ENCODE measurements around the gene S100A8.
A peak's percentile ranks its signal among the peaks of the same experiment; 100 is the strongest.

Gene S100A8

DNA sequence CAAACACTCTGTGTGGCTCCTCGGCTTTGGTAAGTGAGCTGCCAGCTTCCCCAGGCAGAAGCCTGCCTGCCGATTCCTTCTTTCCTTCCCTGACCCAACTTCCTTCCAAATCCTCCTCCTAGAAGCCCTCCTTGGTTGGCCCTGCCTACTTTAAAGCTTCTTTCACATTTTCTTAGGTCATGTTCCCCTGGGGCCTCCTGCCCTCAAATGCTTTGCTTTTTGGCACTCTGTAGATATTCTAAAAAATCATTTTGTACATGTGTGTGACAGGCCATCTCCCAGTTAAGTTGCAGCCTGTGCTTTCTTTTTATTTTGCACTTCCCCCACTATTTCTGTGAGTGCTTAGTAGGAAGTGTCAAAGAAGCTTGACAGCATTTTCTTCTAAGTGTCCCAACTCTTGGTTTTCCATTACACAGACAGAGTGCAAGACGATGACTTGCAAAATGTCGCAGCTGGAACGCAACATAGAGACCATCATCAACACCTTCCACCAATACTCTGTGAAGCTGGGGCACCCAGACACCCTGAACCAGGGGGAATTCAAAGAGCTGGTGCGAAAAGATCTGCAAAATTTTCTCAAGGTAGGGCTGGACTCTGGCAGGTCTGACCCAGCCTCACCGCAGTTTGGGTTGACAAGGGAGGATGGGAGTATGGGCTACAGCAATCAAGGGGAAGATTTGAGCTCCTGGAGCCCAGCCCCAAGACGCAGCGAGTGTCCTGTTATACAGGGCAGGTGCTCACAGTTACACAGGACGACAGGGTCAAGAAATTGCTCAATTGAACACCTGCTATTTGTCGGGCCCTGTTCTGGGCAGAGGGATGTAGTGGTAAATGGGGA is 32.8 kb downstream of the S100A8 start, which contains the start of gene S100A9:
Gene S100A9, plus strand, starts transcription at position 2 of the 838 bp plus-strand sequence. Its CDS starts 430 bp downstream, at position 432.
- H3K9ac ChIP-seq (ENCODE audit: low read length in 5 of 5) = no peak within 1 kb of the TSS
- H3K4me1 ChIP-seq (ENCODE audit: control insufficient read depth in 5 of 5, insufficient read depth in 5 of 5, low read length in 5 of 5) = peaks cover 0 to 43% (median 15%) of the 10 kb centered on the region in 5 donors
- H3K27ac ChIP-seq (ENCODE audit: low read depth, low read length) = no peak within 1 kb of the TSS
- H3K9me3 ChIP-seq (ENCODE audit: control insufficient read depth in 5 of 5, low read length in 5 of 5) = no peaks in the 10 kb centered on the region
- peak within 1 kb of the TSS in 1 of 5 donors; percentile 29 for H3K4me3 ChIP-seq (ENCODE audit: low read depth in 1 of 5, low read length in 5 of 5)
- H3K27me3 ChIP-seq (ENCODE audit: control insufficient read depth in 5 of 5, insufficient read depth in 4 of 5, low read length in 5 of 5) = peaks cover 0 to 6% (median 0%) of the 10 kb centered on the region in 5 donors
- no peaks in the 10 kb centered on the region for H3K36me3 ChIP-seq (ENCODE audit: control insufficient read depth in 5 of 5, insufficient read depth in 5 of 5, low read length in 5 of 5)

DNA sequence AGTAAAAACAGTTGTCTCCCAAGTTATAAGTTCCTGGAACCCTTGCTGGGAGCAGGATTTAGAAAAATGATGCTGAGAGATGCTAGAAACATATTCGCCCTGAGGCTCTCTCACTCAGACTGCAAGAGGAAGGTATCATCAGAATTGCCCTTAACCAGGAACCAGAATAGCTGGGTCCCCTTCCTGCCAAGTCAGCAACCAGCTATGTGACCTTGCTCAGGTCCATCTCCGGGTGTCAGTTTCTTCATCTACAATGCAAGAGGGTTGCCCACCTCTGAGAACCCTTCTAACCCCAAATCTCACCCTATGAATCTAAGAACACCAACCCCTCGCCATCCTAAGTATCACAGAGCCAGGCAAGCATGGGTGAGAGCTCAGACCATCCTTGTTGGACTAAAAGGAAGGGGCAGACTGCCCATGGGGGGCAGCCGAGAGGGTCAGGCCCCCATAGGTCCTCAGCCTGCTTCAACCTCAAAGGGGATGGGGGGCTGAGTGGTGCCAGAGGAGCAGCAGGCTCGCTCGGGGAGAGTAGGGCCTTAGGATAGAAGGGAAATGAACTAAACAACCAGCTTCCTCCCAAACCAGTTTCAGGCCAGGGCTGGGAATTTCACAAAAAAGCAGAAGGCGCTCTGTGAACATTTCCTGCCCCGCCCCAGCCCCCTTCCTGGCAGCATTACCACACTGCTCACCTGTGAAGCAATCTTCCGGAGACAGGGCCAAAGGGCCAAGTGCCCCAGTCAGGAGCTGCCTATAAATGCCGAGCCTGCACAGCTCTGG is 33.6 kb downstream of the S100A8 start:
- peaks cover 0 to 6% (median 0%) of the 10 kb centered on the region in 5 donors for H3K27me3 ChIP-seq (ENCODE audit: control insufficient read depth in 5 of 5, insufficient read depth in 4 of 5, low read length in 5 of 5)
- H3K9ac ChIP-seq (ENCODE audit: low read length in 5 of 5) = no peak overlapping the region
- H3K27ac ChIP-seq (ENCODE audit: low read depth, low read length) = no peak overlapping the region
- peaks cover 0 to 43% (median 15%) of the 10 kb centered on the region in 5 donors for H3K4me1 ChIP-seq (ENCODE audit: control insufficient read depth in 5 of 5, insufficient read depth in 5 of 5, low read length in 5 of 5)
- peak overlapping the region in 1 of 5 donors; percentile 29 for H3K4me3 ChIP-seq (ENCODE audit: low read depth in 1 of 5, low read length in 5 of 5)
- H3K36me3 ChIP-seq (ENCODE audit: control insufficient read depth in 5 of 5, insufficient read depth in 5 of 5, low read length in 5 of 5) = no peaks in the 10 kb centered on the region
- no peaks in the 10 kb centered on the region for H3K9me3 ChIP-seq (ENCODE audit: control insufficient read depth in 5 of 5, low read length in 5 of 5)

DNA sequence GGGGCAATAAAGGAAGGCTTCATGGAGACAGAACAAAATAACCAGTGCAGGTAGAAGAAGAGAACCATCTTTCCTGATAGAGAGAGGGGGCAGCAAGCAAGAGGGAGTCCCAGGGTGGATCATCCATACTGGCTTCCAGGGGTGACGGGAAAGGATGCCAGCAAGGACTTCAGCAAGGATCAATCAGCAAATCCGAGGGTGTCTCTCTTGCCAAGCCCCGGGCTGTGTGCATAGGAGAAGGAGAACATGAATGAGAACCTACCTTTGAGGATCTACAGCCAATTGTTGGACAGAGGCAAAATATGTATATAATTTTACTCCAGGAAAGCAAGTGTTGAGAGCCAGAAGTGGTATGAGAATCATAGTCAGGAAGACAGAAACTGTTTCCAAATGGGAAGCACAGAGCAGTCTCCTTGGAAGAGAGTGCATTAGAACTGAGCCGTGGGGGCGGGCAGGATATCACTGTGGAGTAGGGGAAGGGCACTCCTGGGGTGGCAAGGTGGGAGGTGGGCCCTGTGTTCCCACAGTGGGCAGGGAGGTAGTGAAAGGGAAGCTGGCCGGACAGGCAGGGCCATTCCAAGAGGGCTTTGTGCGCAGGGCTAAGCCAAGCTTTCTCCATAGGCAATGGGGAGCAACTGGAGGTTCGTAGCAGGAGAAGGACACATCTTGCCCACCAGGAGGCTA is 34.3 kb downstream of the S100A8 start:
- no peaks in the 10 kb centered on the region for H3K9me3 ChIP-seq (ENCODE audit: control insufficient read depth in 5 of 5, low read length in 5 of 5)

DNA sequence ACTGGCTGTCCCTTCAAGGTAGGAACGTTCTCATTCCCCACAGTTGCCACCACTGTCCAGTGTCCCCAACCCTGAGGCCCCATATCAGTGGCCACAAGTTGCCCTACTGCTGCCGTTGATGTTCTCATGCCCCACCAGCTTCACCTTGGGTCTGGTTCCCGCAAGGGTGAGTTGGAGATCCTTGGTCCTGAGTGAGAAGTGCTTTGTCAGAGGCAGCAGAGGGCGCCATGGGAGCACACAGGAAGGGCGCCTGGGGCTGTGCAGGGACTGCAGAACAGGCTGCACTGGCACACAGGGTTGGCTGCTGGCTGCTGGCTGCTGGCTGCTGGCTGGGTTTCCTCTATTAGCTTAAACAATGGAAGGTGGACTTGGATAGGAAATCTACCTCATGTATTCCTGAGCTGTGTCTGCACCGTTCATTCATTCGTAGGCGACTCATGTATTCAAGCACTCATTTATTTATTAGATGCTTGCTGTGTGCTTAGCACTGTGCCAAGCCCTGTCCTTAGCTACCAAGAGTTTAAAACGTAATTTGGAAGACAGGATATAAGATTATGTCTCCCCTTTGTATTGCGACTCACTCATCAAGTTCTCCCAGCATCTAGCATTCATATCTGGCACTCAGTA is 35.3 kb downstream of the S100A8 start:
- no peaks in the 10 kb centered on the region for H3K9me3 ChIP-seq (ENCODE audit: control insufficient read depth in 5 of 5, low read length in 5 of 5)
- H3K27ac ChIP-seq (ENCODE audit: low read depth, low read length) = no peak overlapping the region
- H3K4me1 ChIP-seq (ENCODE audit: control insufficient read depth in 5 of 5, insufficient read depth in 5 of 5, low read length in 5 of 5) = peaks cover 0 to 40% (median 15%) of the 10 kb centered on the region in 5 donors
- peaks cover 0 to 8% (median 5%) of the 10 kb centered on the region in 5 donors for H3K27me3 ChIP-seq (ENCODE audit: control insufficient read depth in 5 of 5, insufficient read depth in 4 of 5, low read length in 5 of 5)
- H3K36me3 ChIP-seq (ENCODE audit: control insufficient read depth in 5 of 5, insufficient read depth in 5 of 5, low read length in 5 of 5) = no peaks in the 10 kb centered on the region
- H3K9ac ChIP-seq (ENCODE audit: low read length in 5 of 5) = no peak overlapping the region
- no peak overlapping the region for H3K4me3 ChIP-seq (ENCODE audit: low read depth in 1 of 5, low read length in 5 of 5)

More for the DNA sequence above, 34.3 kb downstream of the S100A8 start:
- H3K4me1 ChIP-seq (ENCODE audit: control insufficient read depth in 5 of 5, insufficient read depth in 5 of 5, low read length in 5 of 5) = peaks cover 0 to 43% (median 15%) of the 10 kb centered on the region in 5 donors
- H3K4me3 ChIP-seq (ENCODE audit: low read depth in 1 of 5, low read length in 5 of 5) = no peak overlapping the region
- no peaks in the 10 kb centered on the region for H3K36me3 ChIP-seq (ENCODE audit: control insufficient read depth in 5 of 5, insufficient read depth in 5 of 5, low read length in 5 of 5)
- H3K27ac ChIP-seq (ENCODE audit: low read depth, low read length) = no peak overlapping the region
- H3K9ac ChIP-seq (ENCODE audit: low read length in 5 of 5) = no peak overlapping the region
- H3K27me3 ChIP-seq (ENCODE audit: control insufficient read depth in 5 of 5, insufficient read depth in 4 of 5, low read length in 5 of 5) = peaks cover 0 to 6% (median 0%) of the 10 kb centered on the region in 5 donors

DNA sequence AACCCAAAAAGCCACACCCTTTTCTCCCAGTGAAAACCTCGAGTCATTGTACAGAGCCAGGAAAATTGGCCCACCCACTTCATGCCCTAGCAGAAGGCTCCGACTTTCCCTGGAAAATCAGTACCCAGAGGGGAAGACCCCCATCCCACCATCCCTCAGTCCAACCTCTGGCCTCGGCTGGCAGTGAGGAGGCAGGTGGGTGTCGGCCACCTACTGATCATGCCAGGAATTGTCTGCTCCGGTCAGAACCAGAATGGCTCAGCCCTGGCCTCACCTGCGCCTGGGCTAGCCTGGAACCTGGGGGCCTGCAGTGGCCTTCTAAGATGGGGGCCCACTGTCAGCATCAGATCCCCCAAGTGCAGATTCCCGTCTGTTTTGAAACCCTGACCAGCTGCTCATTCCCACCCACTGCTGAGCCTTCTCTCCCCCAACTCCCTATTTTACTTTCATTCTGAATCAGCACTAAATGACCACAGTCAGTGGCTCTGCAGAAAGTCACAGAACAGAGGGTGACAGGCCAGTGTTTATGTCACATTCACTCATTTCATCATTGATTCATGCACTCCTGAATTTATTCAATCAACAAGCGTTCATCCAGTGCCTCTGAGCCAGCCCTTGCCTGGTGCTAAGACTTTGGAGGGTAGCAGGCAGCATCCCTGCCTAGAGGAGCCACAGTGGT is 36.2 kb downstream of the S100A8 start:
- no peak overlapping the region for H3K27ac ChIP-seq (ENCODE audit: low read depth, low read length)
- peaks cover 0 to 32% (median 15%) of the 10 kb centered on the region in 5 donors for H3K4me1 ChIP-seq (ENCODE audit: control insufficient read depth in 5 of 5, insufficient read depth in 5 of 5, low read length in 5 of 5)
- H3K9me3 ChIP-seq (ENCODE audit: control insufficient read depth in 5 of 5, low read length in 5 of 5) = no peaks in the 10 kb centered on the region
- H3K4me3 ChIP-seq (ENCODE audit: low read depth in 1 of 5, low read length in 5 of 5) = no peak overlapping the region
- H3K27me3 ChIP-seq (ENCODE audit: control insufficient read depth in 5 of 5, insufficient read depth in 4 of 5, low read length in 5 of 5) = peaks cover 0 to 13% (median 9%) of the 10 kb centered on the region in 5 donors
- H3K36me3 ChIP-seq (ENCODE audit: control insufficient read depth in 5 of 5, insufficient read depth in 5 of 5, low read length in 5 of 5) = no peaks in the 10 kb centered on the region
- no peak overlapping the region for H3K9ac ChIP-seq (ENCODE audit: low read length in 5 of 5)

DNA sequence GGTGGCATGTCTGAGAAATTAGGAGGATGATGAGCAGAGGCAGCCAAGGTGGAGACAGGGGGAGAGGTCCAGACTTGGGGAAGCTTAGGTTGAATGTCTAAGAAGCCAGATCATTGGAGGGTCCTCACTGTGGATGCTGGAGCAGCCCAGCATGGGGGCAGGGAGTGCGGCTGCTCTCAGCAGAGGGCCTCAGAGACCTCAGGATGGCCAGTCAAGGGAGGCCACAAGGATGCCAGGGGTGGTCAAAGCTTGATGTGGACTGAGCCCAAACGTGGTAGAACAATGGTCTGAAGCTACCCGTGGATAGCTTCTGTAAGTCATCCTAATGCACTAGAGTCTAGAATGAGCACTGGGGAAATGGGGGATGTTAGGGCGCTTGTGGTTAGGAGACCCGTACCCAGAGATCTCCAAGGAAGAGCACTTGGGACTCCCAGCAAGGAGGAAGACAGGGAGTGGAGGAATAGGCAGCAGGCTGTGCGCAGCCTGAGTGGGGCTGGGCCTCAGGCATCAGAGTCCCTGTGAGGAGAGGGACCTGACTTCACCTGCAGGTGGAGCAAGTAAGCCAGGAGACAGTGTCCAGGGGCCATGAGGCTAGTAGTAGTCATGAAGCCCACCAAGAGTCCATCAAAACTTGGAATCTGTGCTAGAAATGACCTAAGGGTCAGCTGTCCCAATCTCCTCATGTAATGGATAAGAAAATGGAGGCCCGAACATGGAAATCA is 37.5 kb downstream of the S100A8 start:
- H3K27me3 ChIP-seq (ENCODE audit: control insufficient read depth in 5 of 5, insufficient read depth in 4 of 5, low read length in 5 of 5) = peaks cover 5 to 22% (median 17%) of the 10 kb centered on the region in 5 donors
- no peak overlapping the region for H3K4me3 ChIP-seq (ENCODE audit: low read depth in 1 of 5, low read length in 5 of 5)
- no peaks in the 10 kb centered on the region for H3K9me3 ChIP-seq (ENCODE audit: control insufficient read depth in 5 of 5, low read length in 5 of 5)
- H3K4me1 ChIP-seq (ENCODE audit: control insufficient read depth in 5 of 5, insufficient read depth in 5 of 5, low read length in 5 of 5) = peaks cover 0 to 22% (median 10%) of the 10 kb centered on the region in 5 donors
- H3K36me3 ChIP-seq (ENCODE audit: control insufficient read depth in 5 of 5, insufficient read depth in 5 of 5, low read length in 5 of 5) = no peaks in the 10 kb centered on the region
- H3K27ac ChIP-seq (ENCODE audit: low read depth, low read length) = no peak overlapping the region
- no peak overlapping the region for H3K9ac ChIP-seq (ENCODE audit: low read length in 5 of 5)

DNA sequence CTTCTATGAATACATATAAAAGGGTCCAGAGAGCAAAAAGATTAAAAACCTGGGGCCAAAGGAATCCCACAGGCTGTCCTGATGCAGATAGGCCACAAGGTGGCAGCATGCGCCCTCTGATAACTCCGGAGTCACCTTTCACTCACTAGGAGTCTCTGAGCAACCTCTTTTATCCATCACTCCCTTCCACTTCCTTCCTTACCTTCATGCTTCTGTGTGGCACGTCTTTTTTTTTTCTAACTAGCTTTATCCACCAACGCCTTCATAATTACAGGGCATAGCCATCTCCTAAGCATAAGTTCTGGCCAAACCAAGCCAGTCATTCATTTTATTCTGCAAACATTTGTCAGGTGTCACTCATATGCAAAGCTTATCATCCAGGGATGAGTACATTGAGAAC is 38.4 kb downstream of the S100A8 start:
- H3K9me3 ChIP-seq (ENCODE audit: control insufficient read depth in 5 of 5, low read length in 5 of 5) = no peaks in the 10 kb centered on the region
- no peak overlapping the region for H3K4me3 ChIP-seq (ENCODE audit: low read depth in 1 of 5, low read length in 5 of 5)
- H3K4me1 ChIP-seq (ENCODE audit: control insufficient read depth in 5 of 5, insufficient read depth in 5 of 5, low read length in 5 of 5) = peaks cover 0 to 14% (median 5%) of the 10 kb centered on the region in 5 donors
- no peak overlapping the region for H3K27ac ChIP-seq (ENCODE audit: low read depth, low read length)
- peaks cover 9 to 30% (median 22%) of the 10 kb centered on the region in 5 donors for H3K27me3 ChIP-seq (ENCODE audit: control insufficient read depth in 5 of 5, insufficient read depth in 4 of 5, low read length in 5 of 5)
- H3K36me3 ChIP-seq (ENCODE audit: control insufficient read depth in 5 of 5, insufficient read depth in 5 of 5, low read length in 5 of 5) = no peaks in the 10 kb centered on the region
- no peak overlapping the region for H3K9ac ChIP-seq (ENCODE audit: low read length in 5 of 5)

DNA sequence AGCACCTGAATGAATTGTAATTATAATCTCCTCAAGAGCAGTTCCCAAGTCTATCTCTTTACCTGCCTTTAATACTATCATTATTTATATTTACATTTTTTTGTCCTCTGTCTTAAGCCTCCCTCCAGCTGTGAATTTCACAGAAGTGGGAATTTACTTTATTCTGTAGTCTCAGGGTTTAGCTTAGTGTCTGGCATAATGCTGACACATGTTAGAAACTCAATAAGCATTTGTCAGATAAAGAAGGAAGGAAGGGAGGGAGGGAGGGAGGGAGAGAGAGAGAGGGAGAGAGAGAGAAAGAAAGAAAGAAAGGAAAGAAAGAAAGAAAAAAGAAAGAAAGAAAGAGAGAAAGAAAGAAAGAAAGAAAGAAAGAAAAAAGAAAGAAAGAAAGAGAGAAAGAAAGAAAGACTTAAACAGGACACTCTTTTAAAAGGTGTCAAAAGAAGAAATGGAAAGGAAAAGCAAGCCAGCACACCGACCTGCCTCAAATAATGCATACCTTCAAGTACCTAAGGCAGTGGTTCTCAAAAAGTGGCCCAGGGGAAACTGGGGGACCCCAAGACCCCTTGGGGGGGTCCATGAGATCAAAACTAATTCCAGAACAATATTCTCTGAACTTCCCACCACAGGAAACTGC is 40.4 kb downstream of the S100A8 start:
- Histone ChIP-seq H3K27me3 (ENCODE audit: control insufficient read depth in 5 of 5, insufficient read depth in 4 of 5, low read length in 5 of 5) (peaks cover 15 to 43% (median 28%) of the 10 kb centered on the region in 5 donors), H3K9ac (ENCODE audit: low read length in 5 of 5) (no peak overlapping the region), H3K36me3 (ENCODE audit: control insufficient read depth in 5 of 5, insufficient read depth in 5 of 5, low read length in 5 of 5) (no peaks in the 10 kb centered on the region), H3K4me3 (ENCODE audit: low read depth in 1 of 5, low read length in 5 of 5) (no peak overlapping the region), H3K4me1 (ENCODE audit: control insufficient read depth in 5 of 5, insufficient read depth in 5 of 5, low read length in 5 of 5) (no peaks in the 10 kb centered on the region), H3K9me3 (ENCODE audit: control insufficient read depth in 5 of 5, low read length in 5 of 5) (no peaks in the 10 kb centered on the region), H3K27ac (ENCODE audit: low read depth, low read length) (no peak overlapping the region)

All from subcutaneous abdominal adipose tissue (tissue), 5 donors.